ENCODE results near the gene KCNIP1. TPM values are rescaled to one million over a fixed set of nuclear protein-coding genes. Genes with fewer than 3 reads are reported as not detected.

The KCNIP1 gene
- total RNA-seq, 1 donor from 2014 or later, result 0.16 TPM

GRCh38 chr5:170587808-170588207 lies 84.0 kb downstream of the KCNIP1 start:
- H3K4me3 ChIP-seq, result no peak overlapping the region
- no peaks in the 10 kb centered on the region for H3K27me3 ChIP-seq (ENCODE audit: low read depth)
- peaks cover 6% of the 10 kb centered on the region for H3K4me1 ChIP-seq
- no peak for TF ChIP-seq CTCF (IDR thresholded peaks at IDR 0.05; ENCODE audit: borderline replicate concordance)
- H3K9me3 ChIP-seq (replicated peaks), result no peaks in the 10 kb centered on the region
- no peaks in the 10 kb centered on the region for H3K36me3 ChIP-seq
- no peak overlapping the region for H3K27ac ChIP-seq (replicated peaks)
- DNase-seq, result no peak
- intact Hi-C loops (cut with micrococcal nuclease), result no loop called here

GRCh38 chr5:170589643-170590042 lies 85.8 kb downstream of the KCNIP1 start:
- DNase-seq, result no peak
- no peaks in the 10 kb centered on the region for H3K9me3 ChIP-seq (replicated peaks)

DNA sequence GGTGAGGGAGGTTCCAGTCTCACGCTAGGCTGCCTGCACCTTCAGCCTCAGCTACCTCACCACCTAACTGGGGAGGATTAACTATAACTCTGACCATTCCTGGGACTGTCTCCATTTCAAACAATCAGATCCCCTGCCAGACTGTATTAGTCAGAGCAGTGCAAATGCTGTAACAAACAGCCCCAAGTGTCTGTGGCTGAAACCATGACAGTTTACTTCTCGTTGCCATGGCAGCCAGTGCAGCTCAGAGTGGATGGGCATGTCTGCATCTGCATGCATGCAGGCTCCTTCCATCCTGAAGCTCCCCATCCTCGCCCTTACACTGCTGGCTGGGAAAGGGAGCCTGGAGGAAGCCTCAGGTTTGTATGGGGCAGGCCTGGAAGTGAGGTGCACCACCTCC lies 86.7 kb downstream of the KCNIP1 start:
- Histone ChIP-seq H3K27me3 (ENCODE audit: low read depth) (no peaks in the 10 kb centered on the region), H3K4me3 (no peak overlapping the region), H3K36me3 (no peaks in the 10 kb centered on the region), H3K27ac (replicated peaks) (no peak overlapping the region), H3K4me1 (no peaks in the 10 kb centered on the region), H3K9me3 (replicated peaks) (no peaks in the 10 kb centered on the region)
- intact Hi-C loops (cut with micrococcal nuclease), result no loop called here
- no peak for DNase-seq
- no peak for TF ChIP-seq CTCF (IDR thresholded peaks at IDR 0.05; ENCODE audit: borderline replicate concordance)

More at GRCh38 chr5:170589643-170590042, 85.8 kb downstream of the KCNIP1 start:
- H3K27me3 ChIP-seq (ENCODE audit: low read depth), result no peaks in the 10 kb centered on the region
- no peaks in the 10 kb centered on the region for H3K36me3 ChIP-seq
- intact Hi-C loops (cut with micrococcal nuclease), result no loop called here
- H3K4me3 ChIP-seq, result no peak overlapping the region
- H3K27ac ChIP-seq (replicated peaks), result no peak overlapping the region
- no peak for TF ChIP-seq CTCF (IDR thresholded peaks at IDR 0.05; ENCODE audit: borderline replicate concordance)
- H3K4me1 ChIP-seq, result peaks cover 3% of the 10 kb centered on the region

GRCh38 chr5:170591054-170591453 lies 87.2 kb downstream of the KCNIP1 start:
- Histone ChIP-seq H3K9me3 (replicated peaks) (no peaks in the 10 kb centered on the region), H3K4me3 (no peak overlapping the region), H3K36me3 (no peaks in the 10 kb centered on the region), H3K27me3 (ENCODE audit: low read depth) (no peaks in the 10 kb centered on the region), H3K4me1 (no peaks in the 10 kb centered on the region), H3K27ac (replicated peaks) (no peak overlapping the region)
- no peak for DNase-seq
- intact Hi-C loops (cut with micrococcal nuclease), result no loop called here
- no peak for TF ChIP-seq CTCF (IDR thresholded peaks at IDR 0.05; ENCODE audit: borderline replicate concordance)

DNA sequence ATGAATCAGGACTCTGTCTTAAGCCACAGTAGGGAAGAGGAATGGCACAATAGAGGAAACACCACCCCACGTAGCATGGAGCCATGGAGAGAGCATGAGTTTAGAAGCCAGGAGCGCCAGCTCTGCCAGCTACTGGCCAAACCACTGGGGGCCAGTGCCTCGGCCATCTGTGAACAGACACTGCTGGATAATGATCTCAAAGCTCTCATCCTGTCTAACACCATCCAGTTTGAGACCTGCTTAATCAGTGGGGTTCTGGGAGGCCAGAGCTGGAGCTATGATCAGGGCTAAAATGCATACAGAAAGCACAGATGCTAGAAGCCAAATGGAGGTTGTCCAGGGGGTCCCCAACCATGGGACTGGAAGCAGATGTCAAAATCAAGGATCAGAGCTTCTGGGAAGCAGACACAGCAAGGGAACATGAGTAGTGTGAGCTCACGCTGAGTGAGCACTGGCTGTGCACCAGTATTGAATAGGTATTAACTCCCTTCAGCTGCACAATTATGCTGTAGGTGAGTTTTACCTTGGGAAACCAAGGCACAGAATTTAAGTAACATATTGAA lies 92.7 kb downstream of the KCNIP1 start:
- TF ChIP-seq CTCF (IDR thresholded peaks at IDR 0.05; ENCODE audit: borderline replicate concordance), result no peak
- H3K9me3 ChIP-seq (replicated peaks), result no peaks in the 10 kb centered on the region
- H3K27ac ChIP-seq (replicated peaks), result no peak overlapping the region
- no peak for DNase-seq
- peaks cover 14% of the 10 kb centered on the region for H3K27me3 ChIP-seq (ENCODE audit: low read depth)
- H3K36me3 ChIP-seq, result no peaks in the 10 kb centered on the region
- intact Hi-C loops (cut with micrococcal nuclease), result no loop called here
- no peak overlapping the region for H3K4me3 ChIP-seq
- H3K4me1 ChIP-seq, result peaks cover 21% of the 10 kb centered on the region

All from left ventricle myocardium inferior (tissue), 1 donor.